HepG2 (cell line): ENCODE results near the gene ZNF10. TPM values are rescaled to one million over a fixed set of nuclear protein-coding genes. Genes with fewer than 3 reads are reported as not detected.
A peak's percentile ranks its signal among the peaks of the same experiment; 100 is the strongest.

ENCODE experiments used
- CEBPG ChIP-seq: IDR thresholded peaks from 2 replicates; pipeline ENCODE4 v1.6.1; 2016
- CENPX ChIP-seq: sonication (generic); formaldehyde crosslinking; IDR thresholded peaks from 2 replicates; pipeline ENCODE4 v1.9.0; 2021; ENCODE audit warnings: mild to moderate bottlenecking, missing genetic modification reagents, moderate library complexity
- KLF6 ChIP-seq: IDR thresholded peaks from 2 replicates; pipeline ENCODE4 v1.8.0; 2016; ENCODE audit warnings: missing biosample characterization, missing genetic modification reagents
- THYN1 ChIP-seq: sonication (generic); formaldehyde crosslinking; IDR thresholded peaks from 2 replicates; pipeline ENCODE4 v1.8.1; 2023; ENCODE audit warnings: low read depth, mild to moderate bottlenecking, moderate library complexity, missing genetic modification reagents, borderline replicate concordance
- ZFP90 ChIP-seq: sonication (generic); formaldehyde crosslinking; IDR thresholded peaks from 2 replicates; pipeline ENCODE4 v1.8.0; 2022; ENCODE audit warnings: missing genetic modification reagents, mild to moderate bottlenecking, inconsistent platforms, borderline replicate concordance
- ZNF10 ChIP-seq: sonication (generic); formaldehyde crosslinking; IDR thresholded peaks from 2 replicates; pipeline ENCODE4 v1.4.0; 2020; ENCODE audit warnings: mild to moderate bottlenecking, low read depth, missing genetic modification reagents, borderline replicate concordance
- ZNF318 ChIP-seq: sonication (generic); formaldehyde crosslinking; IDR thresholded peaks from 2 replicates; pipeline ENCODE4 v1.4.0; 2020; ENCODE audit warnings: mild to moderate bottlenecking, missing genetic modification reagents
- ZNF513 ChIP-seq: sonication (generic); formaldehyde crosslinking; conservative IDR thresholded peaks from 2 replicates; pipeline ENCODE4 v1.5.0; 2020; ENCODE audit warnings: missing genetic modification reagents
- ZNF574 ChIP-seq: sonication (generic); formaldehyde crosslinking; IDR thresholded peaks from 2 replicates; pipeline ENCODE4 v1.4.0; 2020; ENCODE audit warnings: missing genetic modification reagents
- ZNF615 ChIP-seq: sonication (generic); formaldehyde crosslinking; IDR thresholded peaks from 2 replicates; pipeline ENCODE4 v1.5.0; 2020; ENCODE audit warnings: mild to moderate bottlenecking, missing genetic modification reagents, borderline replicate concordance
- ZNF644 ChIP-seq: IDR thresholded peaks from 2 replicates; pipeline ENCODE4 v1.6.1; 2016; ENCODE audit warnings: low read depth
- ZNF800 ChIP-seq: sonication (generic); formaldehyde crosslinking; IDR thresholded peaks from 2 replicates; pipeline ENCODE4 v1.4.0; 2020; ENCODE audit warnings: missing genetic modification reagents
- ZNF883 ChIP-seq: sonication (generic); formaldehyde crosslinking; IDR thresholded peaks from 2 replicates; pipeline ENCODE4 v1.5.1; 2020; ENCODE audit warnings: mild to moderate bottlenecking, missing genetic modification reagents; ENCODE audit errors: not compliant biosample characterization
- ZSCAN20 ChIP-seq: sonication (generic); formaldehyde crosslinking; IDR thresholded peaks from 2 replicates; pipeline ENCODE4 v1.4.0; 2020; ENCODE audit warnings: missing genetic modification reagents, mild to moderate bottlenecking, borderline replicate concordance
- polyA plus RNA-seq, 8 experiments: library from polyadenylated mRNA; depleted of rRNA in 3 of 8; stranded (reverse) in 7 of 8; unstranded in 1 of 8; fragments of >200 nt; fragmentation: Illumina TruSeq in 4 of 8; extraction: Trizol in 4 of 8; gene quantifications; 2 replicates each; pipeline versions ENCODE4 v1.2.1 to v1.2.3, GENCODE V29; 2011 to 2016; ENCODE audit warnings: low read depth in 4 of 8, missing spikeins in 1 of 8, mixed read lengths in 1 of 8; ENCODE audit not compliant: insufficient read depth in 1 of 8
- total RNA-seq, 5 experiments: library from RNA; depleted of rRNA; stranded (reverse); fragments of >200 nt; fragmentation: Illumina TruSeq; extraction: Trizol; gene quantifications; 2 replicates each; pipeline ENCODE4 v1.2.3, GENCODE V29; 2016; ENCODE audit warnings: low read depth in 1 of 5

Gene ZNF10
- total and polyA plus RNA-seq, 2 of the 13 experiments (the other 11 are each of a cell fraction or from before 2014, with no cell fraction given): 2.9 to 6.5 TPM

- TF ChIP-seq ZNF513 (CRISPR knock-in tag) (no peak), CENPX (CRISPR knock-in tag) (no peak), ZNF574 (peak; percentile 95), ZNF615 (CRISPR knock-in tag) (no peak), ZNF800 (CRISPR knock-in tag) (no peak), ZNF318 (no peak), ZNF10 (CRISPR knock-in tag) (no peak), ZNF883 (CRISPR knock-in tag) (no peak), KLF6 (CRISPR knock-in tag) (0 out of 2 replicates have a peak, but pooled peaks have one; percentile 49), THYN1 (no peak), ZFP90 (CRISPR knock-in tag) (0 out of 2 replicates have a peak, but pooled peaks have one; percentile 43), CEBPG (peak; percentile 83), ZSCAN20 (CRISPR knock-in tag) (no peak), ZNF644 (CRISPR knock-in tag) (no peak)
Observed at GRCh38 chr12:133181238-133181959, 51.0 kb downstream of the ZNF10 start, which contains the start of gene ZNF268 (continued).
